HG03108 (cell line): ENCODE measurements around the gene GORASP1.

Experiments used
- ATAC-seq: cut with Tn5 transposase; IDR thresholded peaks from one replicate; pipeline ENCODE4 v1.9.1; 2021; ENCODE audit warnings: moderate library complexity; ENCODE audit not compliant: unreplicated experiment

The GORASP1 gene

DNA sequence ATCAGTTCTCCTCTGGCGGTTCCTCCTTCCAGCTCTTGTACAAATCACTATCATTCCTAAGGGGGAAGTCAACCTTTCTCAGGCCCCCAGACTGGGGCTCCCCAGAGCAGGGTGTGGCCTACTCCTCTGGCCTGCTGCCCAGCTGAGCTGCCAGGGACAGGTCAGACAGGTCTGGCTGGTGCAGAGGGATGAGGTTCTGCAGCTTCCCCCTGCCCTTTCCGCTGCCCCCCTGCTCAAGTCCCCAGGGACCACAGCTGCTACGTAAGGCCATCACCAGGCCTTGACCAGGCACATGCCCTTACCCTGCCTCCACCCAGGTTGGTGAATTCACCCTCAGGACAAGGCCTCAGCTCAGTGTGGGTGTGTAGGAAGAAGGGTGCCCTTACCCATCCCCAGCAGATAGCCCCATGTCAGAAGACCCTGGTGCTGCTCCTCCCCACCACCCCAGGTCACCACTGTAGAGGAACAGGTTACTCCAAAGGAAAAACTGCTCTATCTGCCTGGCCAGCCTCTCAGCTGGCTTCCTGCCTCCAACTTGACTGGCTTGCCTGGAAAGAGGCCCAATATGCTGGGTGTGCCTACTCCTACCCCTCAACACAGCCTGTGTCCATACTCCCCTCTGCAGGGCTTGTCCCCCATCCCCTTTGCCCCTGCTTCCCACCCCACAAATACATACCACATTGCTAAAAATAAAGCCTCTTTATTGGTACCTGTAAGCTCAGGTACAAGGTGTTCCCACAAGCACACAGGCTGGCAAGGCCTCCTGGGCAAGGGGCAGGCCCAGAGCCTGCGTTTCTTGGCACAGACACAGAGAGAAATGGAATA, 34.0 kb upstream of the GORASP1 start:
- ATAC-seq: no peak

DNA sequence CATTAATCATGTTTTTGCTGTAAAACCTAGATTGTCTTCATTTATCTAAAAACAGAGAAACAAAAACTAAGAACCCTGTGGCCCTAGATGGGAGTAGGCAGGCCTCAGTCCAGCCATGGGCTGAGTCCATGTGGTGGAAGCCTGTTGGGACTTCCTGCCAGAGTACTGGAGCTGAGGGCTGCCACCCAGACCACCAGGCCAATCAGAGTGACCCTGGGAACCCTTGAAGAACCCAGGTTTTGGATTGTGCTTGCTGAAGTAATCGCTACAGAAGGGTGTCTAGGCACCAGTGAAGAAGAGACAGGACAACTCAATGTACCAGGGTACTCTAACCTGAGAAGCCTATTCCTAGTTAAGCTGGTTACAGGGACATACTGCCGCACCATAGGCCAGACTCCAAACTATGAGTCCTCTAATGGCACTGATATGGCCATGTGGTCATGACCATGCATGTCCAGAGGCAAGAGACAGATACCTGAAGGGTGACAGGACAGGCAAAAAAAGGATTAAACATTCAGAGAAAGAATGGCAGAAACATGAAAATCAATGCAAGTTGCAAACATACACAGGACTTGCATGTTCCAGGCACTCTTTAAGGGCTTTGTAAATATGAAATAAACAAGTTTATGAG, 33.0 kb upstream of the GORASP1 start:
- ATAC-seq: no peak

DNA sequence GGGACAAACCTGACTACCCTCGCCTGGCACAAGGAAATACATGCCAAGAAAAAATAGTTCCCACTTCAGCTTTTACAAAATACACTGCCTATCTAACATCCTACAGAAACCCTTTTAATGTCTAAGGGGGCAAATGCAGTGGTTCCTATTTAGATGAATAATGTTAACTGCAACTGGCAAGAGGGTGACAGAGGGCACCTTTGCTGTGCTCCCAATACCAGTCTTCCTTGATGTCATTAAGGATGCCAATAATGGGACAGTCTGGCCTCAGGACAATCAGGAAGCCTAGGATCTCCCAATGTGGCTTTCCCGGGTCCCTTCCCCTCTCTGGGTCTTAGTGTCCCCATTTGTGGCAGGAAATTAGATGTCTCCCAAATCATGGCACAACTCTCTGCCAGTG, 32.0 kb upstream of the GORASP1 start:
- ATAC-seq: no peak

DNA sequence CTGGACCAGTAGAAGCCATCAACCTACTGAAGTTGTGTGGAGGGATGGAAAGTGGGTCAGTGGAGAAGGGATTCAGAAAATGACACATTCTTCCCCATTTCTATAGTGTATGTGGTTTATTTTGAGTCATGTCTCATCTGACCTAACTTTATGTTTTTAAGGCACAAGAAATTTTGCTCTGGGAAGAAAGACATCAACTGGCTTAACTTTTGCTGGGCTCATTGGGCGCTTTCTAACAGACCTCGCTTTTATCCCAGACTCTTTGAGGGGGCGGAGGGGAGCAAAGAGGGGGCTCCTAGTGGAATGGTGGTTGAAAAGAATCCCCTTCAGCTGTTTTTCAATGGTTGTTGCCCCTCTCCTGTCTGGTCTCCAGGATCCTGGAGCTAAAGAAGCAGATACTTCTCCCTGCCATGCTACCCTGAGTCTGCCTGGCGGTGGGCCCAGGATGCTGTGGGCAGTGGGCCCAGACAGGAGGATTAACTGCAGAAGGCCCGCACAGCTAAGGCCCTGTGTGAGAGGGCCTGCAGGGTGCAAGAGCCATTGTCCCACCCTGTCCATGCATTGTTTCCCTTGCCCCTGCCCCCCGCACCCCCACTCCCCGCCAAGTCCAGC, 31.5 kb upstream of the GORASP1 start:
- ATAC-seq: no peak

DNA sequence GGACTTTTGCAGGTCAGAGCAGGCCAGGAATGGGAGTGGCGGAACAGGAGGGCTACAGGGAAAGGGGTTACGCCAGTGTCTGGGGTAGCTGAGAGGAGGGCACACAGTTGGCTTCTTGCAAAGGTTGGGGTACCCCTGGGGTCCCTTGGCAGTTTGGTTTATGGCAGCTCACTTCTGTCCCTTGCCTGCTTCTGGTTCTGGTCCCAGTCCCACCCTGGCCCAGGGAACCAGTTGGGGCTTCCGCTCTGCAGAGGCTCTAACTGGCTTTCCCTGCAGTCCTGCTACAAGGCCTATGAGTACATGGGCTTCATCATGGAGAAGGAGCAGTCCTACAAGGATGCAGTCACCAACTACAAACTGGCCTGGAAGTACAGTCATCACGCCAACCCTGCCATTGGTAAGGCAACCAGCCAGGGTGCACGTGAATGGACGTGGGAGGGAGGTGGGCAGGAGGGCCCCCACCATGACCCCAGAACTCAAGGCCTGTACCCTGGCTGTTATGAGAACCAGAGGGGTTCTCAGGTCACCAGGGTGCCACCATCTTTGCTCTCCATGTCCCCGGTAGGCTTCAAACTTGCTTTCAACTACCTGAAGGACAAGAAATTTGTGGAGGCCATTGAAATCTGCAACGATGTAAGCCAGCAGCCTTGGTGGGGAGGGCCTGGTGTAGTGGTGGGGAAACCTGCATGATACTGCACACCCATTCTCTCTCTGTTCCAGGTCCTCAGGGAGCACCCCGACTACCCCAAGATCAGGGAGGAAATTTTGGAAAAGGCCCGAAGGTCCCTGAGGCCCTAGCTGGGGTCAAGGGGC, 30.8 kb upstream of the GORASP1 start:
- no peak for ATAC-seq

DNA sequence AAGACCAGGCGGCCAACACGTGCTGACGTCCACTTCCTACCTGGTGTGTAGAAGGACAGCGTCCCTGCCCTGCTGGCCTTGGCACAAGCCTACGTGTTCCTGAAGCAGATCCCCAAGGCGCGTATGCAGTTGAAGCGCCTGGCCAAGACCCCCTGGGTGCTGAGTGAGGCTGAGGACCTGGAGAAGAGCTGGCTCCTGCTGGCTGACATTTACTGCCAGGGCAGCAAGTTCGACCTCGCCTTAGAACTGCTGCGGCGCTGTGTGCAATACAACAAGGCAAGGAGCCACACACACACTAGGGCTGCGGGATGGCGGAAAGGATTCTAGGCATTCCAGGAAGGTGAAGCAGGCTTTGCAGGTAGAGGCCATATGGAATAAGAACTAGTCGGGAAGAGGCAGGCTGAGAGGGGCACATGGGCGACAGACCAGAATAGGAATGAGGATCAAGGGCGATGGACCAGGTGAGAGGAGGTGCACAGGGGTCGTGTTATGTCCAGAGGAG, 30.1 kb upstream of the GORASP1 start:
- no peak for ATAC-seq

DNA sequence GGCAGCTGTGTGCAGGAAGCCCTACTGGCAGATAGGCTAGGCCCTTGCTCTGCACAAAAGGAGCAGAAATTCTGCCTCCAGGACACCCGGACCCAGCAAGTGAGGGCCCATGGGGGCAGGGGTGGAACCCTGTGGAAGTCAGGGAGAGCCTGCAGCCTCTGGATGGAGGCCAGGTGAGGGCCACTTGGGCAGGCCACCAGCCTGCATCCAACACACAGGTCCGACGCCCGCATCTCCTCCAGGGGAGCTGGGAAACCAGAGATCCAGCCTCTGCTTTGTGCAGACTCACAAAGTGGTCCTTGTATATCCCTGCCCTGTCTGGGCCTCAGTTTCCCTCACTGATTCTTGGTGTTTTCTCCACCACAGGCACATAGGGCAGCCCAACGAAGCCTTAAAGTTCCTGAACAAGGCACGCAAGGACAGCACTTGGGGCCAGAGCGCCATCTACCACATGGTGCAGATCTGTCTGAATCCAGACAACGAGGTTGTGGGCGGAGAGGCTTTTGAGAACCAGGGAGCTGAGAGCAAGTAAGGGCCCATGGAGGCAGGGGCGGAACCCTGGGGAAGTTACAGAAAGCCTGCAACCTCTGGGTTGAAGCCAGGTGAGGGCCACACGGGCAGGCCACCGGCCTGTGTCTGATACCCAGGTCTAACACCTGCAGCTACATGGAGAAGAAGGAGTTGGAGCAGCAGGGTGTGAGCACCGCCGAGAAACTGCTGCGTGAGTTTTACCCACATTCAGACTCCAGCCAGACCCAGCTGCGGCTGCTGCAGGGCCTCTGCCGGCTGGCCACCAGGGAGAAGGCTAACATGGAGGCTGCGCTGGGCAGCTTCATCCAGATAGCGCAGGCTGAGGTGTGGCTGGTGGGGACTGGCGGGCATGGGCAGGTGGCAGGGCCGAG, 29.4 kb upstream of the GORASP1 start:
- ATAC-seq: no peak

DNA sequence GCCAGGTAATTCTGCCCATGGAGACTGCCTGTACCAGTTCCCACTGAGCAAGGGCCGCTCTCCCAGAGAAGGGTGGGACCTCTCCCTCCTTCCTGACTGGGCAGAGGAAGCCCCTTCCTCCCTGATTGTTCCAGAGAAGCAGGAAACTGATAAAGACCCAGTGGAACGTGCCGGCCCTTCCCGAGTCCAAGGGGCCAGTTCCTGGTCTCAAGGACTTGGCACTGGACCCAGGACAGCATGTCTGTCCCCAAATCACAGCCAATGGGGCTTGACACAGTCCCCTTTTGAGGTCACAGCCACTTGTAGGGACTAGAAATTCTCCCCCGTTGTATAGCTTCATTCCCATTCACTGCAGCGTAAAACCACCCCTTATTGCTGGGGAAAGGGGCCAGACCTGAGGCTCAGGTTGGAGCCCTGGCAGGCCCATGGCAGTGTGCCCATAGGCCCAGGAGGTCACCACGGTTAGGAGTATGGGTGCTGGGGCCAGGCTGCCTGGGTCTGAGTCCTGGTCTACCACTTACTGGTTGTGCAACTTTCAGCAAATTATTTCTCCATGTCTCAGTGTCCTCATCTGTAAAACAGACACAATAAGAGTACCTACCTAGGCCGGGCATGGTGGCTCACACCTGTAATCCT, 27.9 kb upstream of the GORASP1 start:
- ATAC-seq: no peak

DNA sequence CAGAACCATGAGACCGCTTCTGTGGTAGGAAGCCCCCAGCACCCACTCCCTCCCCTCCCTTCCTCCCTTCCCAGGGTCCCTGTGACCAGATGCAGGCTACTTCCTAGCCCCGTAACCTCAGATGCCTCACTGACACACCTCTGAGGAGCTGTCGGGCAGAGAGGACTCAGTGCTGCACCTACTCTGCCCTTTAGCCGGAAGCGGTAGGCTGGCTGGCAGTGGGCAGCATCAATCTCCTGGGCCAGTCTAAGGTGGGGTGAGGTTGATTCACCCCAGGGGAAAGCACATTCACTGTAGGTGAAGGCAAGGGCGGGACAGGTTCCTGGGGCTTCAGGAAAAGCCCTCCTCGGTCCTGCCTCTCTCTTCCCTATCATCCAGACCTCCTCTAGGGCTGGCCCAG, 26.9 kb upstream of the GORASP1 start:
- no peak for ATAC-seq

DNA sequence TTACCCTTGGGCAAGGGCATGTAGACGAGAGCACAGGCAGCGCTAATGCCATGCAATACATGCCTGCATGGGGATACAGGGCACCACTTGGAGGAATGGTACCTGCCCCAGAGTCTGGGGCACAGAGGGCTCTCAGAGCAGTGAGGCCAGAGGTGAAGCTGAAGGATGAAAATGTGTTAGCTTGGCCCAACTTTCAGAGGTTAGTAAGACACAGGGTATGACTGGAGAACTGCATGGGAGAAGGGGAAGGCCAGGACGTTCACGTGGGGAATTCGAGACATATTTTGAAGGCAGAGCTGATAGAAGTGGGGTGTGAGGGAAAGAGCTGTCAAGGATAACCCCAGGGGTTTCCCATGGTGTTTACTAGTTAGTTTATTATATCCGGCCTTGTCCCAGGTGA, 26.4 kb upstream of the GORASP1 start:
- no peak for ATAC-seq

DNA sequence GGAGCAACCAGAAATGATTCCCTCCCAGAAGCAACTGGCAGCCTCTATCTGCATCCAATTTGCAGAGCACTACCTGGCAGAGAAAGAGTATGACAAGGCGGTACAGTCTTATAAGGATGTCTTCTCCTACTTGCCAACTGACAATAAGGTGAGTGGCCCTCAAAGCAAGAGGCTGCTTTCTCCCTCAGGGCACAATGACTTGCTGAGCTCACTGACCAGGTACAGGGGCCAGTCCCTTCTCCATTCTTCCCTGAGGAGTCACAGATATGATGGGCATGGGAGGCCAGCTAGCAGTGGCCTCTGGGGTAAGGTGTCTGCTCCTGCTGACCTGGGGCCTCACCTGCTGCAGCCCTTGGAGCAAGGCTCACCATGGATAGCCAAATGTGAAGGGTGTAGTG, 25.7 kb upstream of the GORASP1 start:
- no peak for ATAC-seq

DNA sequence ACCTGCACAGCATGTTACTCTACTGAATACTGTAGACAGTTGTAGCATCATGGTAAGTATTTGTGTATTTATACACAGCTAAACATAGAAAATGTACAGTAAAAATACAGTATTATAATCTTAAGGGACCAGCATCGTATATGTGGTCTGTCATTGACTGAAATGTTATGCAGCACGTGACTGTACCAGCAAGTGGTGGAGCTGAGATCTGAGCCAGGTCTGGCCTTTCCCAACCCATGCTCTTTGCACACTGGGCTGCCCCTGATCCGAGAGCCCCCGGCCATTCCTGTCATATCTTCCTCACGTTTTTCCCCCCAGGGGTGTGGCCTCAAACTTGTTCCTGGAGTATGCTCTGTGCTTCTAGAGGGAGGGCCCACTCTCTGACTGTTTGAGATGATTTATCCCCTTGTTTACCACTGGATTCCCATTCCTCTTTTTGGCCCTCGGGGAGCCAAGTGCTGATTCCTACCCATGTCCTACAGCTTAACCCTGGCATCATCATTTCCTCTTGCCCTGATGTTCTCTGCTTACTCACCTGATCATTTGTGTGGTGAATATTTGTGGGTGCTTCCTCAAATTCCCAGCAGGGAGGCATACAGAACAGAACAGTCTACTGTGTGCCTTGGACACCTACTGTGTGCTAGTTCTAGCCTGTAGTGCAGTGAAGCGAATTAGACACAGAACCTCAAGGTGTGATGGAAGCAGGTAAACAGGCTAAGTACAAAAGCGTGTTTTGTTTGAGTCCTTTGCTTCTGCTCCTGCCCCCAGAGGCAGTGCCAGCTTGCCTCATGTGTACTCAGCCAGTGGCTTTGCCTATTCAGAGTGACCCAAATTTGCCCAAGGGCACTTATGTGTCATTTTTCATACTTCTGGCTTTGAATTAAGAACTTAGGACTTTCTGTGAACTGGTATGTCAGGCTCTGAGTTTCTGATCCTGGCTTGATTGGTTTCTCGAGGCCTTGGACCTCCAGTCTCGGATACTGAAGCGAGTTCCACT, 25.0 kb upstream of the GORASP1 start:
- no peak for ATAC-seq

DNA sequence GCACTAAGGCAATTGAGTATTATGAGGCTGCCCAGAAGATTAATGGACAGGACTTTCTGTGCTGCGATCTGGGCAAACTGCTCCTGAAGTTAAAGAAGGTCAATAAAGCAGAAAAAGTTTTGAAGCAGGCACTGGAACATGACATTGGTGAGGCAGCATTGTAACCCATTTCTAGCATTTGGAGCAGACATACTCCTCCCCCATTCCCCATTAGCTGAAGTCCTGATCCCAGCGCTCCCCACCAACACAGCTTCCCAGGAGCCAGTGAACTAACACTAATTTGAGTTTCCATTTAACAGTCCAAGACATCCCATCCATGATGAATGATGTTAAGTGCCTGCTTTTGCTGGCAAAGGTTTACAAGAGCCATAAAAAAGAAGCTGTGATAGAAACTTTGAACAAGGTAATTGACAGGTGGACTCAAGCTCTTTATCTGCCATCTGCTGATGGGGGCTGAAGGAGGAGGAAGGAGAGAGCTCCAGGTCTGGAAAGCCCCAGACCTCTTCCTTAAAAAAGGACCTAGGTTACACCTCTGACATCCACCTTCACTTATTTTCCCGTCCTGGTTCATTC, 23.4 kb upstream of the GORASP1 start:
- ATAC-seq: no peak

DNA sequence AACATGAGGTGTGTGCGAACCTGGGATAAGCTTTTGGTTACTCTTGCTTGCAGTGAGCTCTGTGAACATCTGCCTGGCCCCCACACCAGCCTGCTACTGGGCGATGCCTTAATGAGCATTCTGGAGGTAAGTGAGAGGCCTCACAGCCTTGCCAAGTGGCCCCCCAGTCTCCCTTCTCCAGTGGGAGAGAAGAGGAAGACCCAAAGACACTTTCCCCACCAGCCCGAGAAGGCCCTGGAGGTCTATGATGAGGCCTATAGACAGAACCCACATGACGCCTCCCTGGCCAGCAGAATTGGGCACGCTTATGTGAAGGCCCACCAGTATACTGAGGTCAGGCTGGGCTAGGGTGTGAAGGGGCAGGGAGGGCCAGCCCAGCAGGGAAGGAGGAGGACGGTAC, 22.6 kb upstream of the GORASP1 start:
- ATAC-seq: no peak

DNA sequence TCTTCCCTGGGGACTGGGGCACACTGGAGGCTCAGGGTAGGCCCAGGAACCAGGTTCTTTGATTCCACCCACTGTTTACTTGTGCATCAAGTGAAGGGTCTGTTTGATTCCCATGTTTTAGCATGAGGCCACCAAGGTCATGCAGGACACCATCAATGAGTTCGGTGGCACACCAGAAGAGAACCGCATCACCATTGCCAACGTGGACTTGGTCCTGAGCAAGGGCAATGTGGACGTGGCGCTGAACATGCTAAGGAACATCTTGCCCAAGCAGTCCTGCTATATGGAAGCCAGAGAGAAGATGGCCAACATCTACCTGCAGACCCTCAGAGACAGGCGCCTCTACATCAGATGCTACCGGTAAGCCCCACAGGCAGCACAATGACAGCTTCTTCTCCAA, 21.5 kb upstream of the GORASP1 start:
- ATAC-seq: no peak

DNA sequence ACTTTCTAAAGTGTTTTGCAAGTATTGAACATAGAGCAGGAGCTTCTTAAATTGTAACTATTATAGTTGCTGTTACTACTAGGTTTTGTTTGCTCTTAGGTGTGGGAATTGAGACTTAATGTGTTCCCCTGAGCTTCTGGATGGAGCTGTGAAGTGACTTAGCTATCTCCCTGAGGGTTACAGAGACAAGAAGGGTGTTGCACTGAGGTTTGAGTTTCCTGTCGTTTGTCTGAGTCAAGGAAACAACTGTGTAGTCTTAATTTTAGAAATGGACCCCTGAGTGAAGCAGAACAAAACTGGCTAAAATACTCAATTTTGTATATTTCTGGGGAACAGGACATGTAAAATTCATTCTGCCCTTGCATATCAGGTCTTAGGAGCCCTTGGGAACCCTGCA, 20.5 kb upstream of the GORASP1 start:
- ATAC-seq: no peak

DNA sequence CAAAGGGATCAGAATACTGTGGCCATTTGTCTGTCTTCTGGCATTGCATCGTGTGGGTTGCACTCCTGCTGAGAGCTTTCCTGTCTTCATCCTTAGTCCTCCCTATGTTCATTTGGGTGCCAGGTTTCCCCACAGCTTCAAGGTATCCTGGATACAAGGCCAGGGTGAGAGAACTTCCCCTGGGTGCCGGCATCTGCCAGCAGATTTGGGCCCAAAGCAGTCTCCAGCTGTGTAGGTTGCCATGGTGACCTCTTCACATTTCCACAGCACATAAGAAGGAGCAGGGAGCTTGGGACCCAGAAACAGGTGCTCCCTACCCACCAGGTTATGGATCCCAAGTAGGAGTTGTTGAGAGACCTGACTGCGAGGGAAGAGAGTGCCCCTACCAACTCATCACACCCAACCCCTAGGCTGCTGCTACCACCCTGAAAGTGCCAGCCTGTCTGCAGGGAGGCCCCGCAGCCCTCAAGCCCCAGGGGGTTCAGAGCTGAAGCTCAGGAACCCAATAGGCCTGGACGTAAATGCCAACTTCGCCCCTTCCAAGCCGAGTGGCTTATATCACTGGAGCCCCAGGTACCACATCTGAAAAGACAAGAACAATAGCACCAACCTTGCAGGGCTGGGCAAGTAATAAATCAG, 20.0 kb upstream of the GORASP1 start:
- ATAC-seq: no peak
